Activated CD8-positive, alpha-beta T cell treated with anti-CD3 and anti-CD28 coated beads for 36 hours (primary cell): ENCODE results near the gene ACBD3. TPM values are rescaled to one million over a fixed set of nuclear protein-coding genes. Genes with fewer than 3 reads are reported as not detected.

Source experiments
- ATAC-seq: fragments of 200-7000 bp; cut with Tn5 transposase; one replicate; pipeline ENCODE4 v1.10.0; 2021; ENCODE audit warnings: mild to moderate bottlenecking, moderate library complexity
- CTCF ChIA-PET: fragments of 350-600 bp; sonication (Branson Sonifier 250); formaldehyde crosslinking; loops from one replicate; lab custom pipeline; 2021; ENCODE audit warnings: antibody characterized with exemption; lab: Charles Lee
- POLR2A ChIA-PET: fragments of 350-600 bp; sonication (Branson Sonifier 250); formaldehyde crosslinking; loops from one replicate; lab custom pipeline; 2021; ENCODE audit warnings: antibody characterized with exemption; lab: Charles Lee
- DNase-seq: peaks from one replicate; pipeline ENCODE4 v3.0.0-alpha.2; 2020
- H3K27ac Mint-ChIP-seq: one replicate; pipeline ENCODE4 v1.8.0; 2021; ENCODE audit warnings: mild to moderate bottlenecking, mixed read lengths
- H3K27me3 Mint-ChIP-seq: one replicate; pipeline ENCODE4 v1.8.0; 2021; ENCODE audit warnings: mixed read lengths
- H3K36me3 Mint-ChIP-seq: one replicate; pipeline ENCODE4 v1.8.0; 2021; ENCODE audit warnings: low read depth, mixed read lengths
- H3K4me1 Mint-ChIP-seq: one replicate; pipeline ENCODE4 v1.8.0; 2021; ENCODE audit warnings: low read depth, mixed read lengths
- H3K4me3 Mint-ChIP-seq: one replicate; pipeline ENCODE4 v1.8.0; 2021; ENCODE audit warnings: mild to moderate bottlenecking, moderate library complexity, mixed read lengths
- H3K9me3 Mint-ChIP-seq: one replicate; pipeline ENCODE4 v1.8.0; 2021; ENCODE audit warnings: mixed read lengths
- intact Hi-C: fragments of 100-400 bp; cut with micrococcal nuclease; formaldehyde crosslinking; loops from one replicate; pipeline ENCODE4 v1.10.0; 2022
- total RNA-seq, 2 experiments: library from RNA; stranded (reverse); gene quantifications; one replicate each; pipeline ENCODE4 v1.2.3, GENCODE V29; 2021
- TF ChIP-seq, protein P1 (sequence below): fragments of 200-600 bp; IDR thresholded peaks from one replicate; pipeline ENCODE4 v1.8.0; 2022; ENCODE audit warnings: antibody characterized with exemption, mild to moderate bottlenecking

ACBD3 gene
- total RNA-seq, 2 experiments from 2014 or later: 17.4 to 17.7 TPM

DNA sequence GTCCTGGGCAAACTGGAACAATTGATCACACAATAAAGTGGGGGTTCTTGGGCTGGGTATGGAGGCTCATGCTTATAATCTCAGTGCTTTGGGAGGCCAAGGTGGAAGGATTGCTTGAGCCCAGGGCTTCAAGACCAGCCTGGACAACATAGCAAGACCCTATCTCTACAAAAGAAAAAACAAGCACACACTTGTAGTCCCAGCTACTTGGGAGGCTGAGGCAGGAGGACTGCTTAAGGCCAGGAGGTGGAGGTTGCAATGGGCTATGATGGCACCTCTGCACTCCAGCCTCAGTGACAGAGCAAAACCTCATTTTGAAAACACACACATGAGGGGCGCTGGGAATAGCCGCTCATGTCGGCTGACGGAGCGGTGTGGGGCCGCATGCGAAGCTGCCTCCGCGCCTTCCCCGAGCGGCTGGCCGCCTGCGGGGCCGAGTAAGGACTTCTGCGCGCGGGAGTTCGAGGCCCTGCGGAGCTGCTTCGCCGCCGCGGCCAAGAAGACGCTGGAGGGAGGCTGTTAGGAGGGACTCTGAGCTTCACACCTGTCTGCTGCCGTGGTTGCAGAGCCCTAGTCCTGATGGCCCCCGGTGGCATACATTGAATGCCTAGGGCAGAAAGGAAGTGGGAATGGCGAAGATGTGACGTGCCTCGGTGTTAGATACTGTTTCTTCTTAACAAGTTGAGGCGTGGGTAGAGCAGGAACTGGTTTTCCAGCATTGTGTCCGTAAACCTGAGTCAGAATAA, 59.5 kb downstream of the ACBD3 start:
- Mint-ChIP-seq H3K27ac (no peak overlapping the region), H3K4me3 (no peak overlapping the region), H3K4me1 (peaks cover 17% of the 10 kb centered on the region), H3K27me3 (no peaks in the 10 kb centered on the region), H3K36me3 (no peaks in the 10 kb centered on the region), H3K9me3 (no peaks in the 10 kb centered on the region)
- CTCF ChIA-PET: interaction anchor here (0.8 to 5.6 kb wide), 9 partner anchors 13 to 281 kb away, joined by 3 to 175 read pairs (median 19); partner anchors contain the start of genes LIN9 and PARP1
- TF ChIP-seq, protein P1, sequence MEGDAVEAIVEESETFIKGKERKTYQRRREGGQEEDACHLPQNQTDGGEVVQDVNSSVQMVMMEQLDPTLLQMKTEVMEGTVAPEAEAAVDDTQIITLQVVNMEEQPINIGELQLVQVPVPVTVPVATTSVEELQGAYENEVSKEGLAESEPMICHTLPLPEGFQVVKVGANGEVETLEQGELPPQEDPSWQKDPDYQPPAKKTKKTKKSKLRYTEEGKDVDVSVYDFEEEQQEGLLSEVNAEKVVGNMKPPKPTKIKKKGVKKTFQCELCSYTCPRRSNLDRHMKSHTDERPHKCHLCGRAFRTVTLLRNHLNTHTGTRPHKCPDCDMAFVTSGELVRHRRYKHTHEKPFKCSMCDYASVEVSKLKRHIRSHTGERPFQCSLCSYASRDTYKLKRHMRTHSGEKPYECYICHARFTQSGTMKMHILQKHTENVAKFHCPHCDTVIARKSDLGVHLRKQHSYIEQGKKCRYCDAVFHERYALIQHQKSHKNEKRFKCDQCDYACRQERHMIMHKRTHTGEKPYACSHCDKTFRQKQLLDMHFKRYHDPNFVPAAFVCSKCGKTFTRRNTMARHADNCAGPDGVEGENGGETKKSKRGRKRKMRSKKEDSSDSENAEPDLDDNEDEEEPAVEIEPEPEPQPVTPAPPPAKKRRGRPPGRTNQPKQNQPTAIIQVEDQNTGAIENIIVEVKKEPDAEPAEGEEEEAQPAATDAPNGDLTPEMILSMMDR: no peak
- POLR2A ChIA-PET: interaction anchor here (2.4 kb wide), 1 partner anchor 98 kb away, joined by 5 read pairs; no protein-coding TSS in a partner anchor
- DNase-seq (no peak), ATAC-seq (no peak)
- intact Hi-C loops: no loop called here

DNA sequence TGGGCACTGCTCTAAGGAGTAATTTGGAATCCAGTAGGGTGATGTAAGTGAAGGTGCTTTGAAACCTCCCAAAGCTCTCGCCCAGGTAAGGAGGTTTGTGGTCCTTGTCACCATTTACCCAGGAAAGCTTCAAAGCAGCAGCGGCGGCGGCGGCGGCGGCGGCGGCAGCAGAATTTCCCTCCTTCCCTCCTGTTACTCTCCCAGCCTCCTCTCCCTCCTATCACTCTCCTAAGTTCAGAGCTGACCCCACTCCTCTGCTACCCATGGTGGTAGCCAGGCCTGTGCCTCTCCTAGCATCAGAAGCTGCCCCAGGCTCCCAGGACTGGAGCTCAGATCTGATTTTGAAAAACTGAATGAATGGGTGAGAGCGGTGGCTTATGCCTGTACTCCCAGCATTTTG, 60.7 kb downstream of the ACBD3 start:
- no peak for ATAC-seq
- H3K36me3 Mint-ChIP-seq: no peaks in the 10 kb centered on the region
- no peak overlapping the region for H3K27ac Mint-ChIP-seq
- intact Hi-C loops: loop anchor here (2.0 kb wide), 1 partner anchor 207 kb away; no protein-coding TSS in a partner anchor
- CTCF ChIA-PET: interaction anchor here (0.6 to 5.6 kb wide), 79 partner anchors 8 to 335 kb away, joined by 3 to 175 read pairs (median 4); partner anchors contain the start of genes ACBD3, LIN9, MIXL1 and PARP1
- H3K27me3 Mint-ChIP-seq: no peaks in the 10 kb centered on the region
- TF ChIP-seq, protein P1: no peak
- H3K9me3 Mint-ChIP-seq: no peaks in the 10 kb centered on the region
- POLR2A ChIA-PET: interaction anchor here (0.9 to 2.4 kb wide), 5 partner anchors 15 to 141 kb away, joined by 3 to 6 read pairs (median 4); partner anchors contain the start of gene H3-3A
- no peak for DNase-seq
- H3K4me3 Mint-ChIP-seq: no peak overlapping the region
- H3K4me1 Mint-ChIP-seq: peaks cover 20% of the 10 kb centered on the region

DNA sequence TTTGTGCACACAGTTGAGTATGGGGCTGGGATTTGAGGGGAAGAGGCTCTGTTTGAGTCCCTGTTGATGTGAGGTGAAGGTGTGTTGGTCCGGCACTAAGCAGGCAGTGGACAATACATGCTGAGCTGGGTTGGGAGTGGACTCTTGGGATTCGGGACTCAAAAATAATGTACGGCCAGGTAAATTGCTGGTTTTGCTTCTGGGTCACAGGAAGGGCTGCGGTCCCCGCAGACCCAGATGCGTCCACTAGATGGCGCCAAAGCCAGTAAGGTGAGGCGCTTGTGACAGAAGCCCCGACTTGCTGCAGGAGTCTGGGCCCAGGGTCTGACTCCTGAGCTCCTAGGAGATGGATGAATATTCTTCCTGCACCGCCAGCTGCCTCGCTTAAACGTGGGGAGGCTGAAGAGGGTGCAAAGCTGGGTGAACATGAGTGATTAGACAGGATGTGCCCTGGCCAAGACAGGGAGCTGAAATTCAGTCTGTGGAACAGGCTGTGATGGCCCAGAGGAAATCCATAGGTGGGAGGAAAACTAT, 61.4 kb downstream of the ACBD3 start:
- CTCF ChIA-PET: interaction anchor here (0.6 to 5.6 kb wide), 76 partner anchors 8 to 336 kb away, joined by 3 to 175 read pairs (median 4); partner anchors contain the start of genes ACBD3, LIN9, MIXL1 and PARP1
- H3K36me3 Mint-ChIP-seq: no peaks in the 10 kb centered on the region
- TF ChIP-seq, protein P1: peak; percentile 93
- peaks cover 25% of the 10 kb centered on the region for H3K4me1 Mint-ChIP-seq
- H3K4me3 Mint-ChIP-seq: no peak overlapping the region
- ATAC-seq (peak; percentile 29), DNase-seq (peak; percentile 93)
- H3K9me3 Mint-ChIP-seq: no peaks in the 10 kb centered on the region
- no peaks in the 10 kb centered on the region for H3K27me3 Mint-ChIP-seq
- POLR2A ChIA-PET: interaction anchor here (0.7 to 1.4 kb wide), 5 partner anchors 14 to 140 kb away, joined by 3 to 6 read pairs (median 4); partner anchors contain the start of gene H3-3A
- intact Hi-C loops: loop anchor here (2.0 kb wide), 1 partner anchor 208 kb away; no protein-coding TSS in a partner anchor
- no peak overlapping the region for H3K27ac Mint-ChIP-seq

DNA sequence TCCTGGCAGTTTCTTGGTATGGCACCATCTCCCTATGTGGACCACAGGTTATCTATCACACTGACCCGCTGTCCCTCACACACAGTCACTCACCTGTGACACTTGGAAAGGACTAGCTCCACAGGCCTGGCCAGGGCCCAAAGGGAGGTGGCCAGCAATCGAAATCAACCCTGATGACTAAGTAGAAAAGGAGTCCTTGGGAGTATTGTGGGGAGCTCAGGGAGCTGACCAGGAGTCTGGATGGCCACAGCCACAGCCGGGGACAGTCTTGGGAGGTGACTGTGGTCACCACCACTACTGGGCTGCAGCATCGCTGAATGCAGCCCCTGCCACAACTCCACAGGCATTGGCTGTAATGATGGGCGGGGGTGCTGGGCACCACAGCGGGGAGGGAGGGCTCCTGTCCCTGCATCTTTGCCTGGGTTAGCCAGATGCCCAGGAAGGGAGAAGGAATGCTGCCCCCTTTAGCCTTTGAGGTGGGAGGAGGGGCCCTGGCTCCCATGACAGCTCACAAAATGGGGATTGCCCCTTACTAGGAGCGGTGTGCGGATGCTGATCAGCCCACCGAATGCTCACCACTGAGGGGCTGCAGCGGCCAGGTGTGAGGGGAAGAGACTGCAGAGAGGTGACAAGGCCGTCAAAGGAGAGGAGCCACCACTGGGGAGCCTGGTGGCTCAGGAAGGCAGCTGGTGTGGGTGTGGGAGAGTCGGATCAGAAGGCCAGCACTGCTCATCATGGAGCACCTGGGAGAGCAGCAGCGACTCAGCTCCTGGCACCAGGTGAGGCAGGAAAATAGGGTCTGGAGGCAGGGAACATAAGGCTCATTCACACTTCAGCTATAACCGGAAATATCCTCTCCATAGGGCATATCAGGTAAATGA, 62.7 kb downstream of the ACBD3 start:
- Mint-ChIP-seq H3K27me3 (no peaks in the 10 kb centered on the region), H3K27ac (peak overlapping the region; percentile 10), H3K36me3 (no peaks in the 10 kb centered on the region), H3K4me1 (peaks cover 25% of the 10 kb centered on the region), H3K4me3 (no peak overlapping the region), H3K9me3 (no peaks in the 10 kb centered on the region)
- no peak for ATAC-seq
- ChIA-PET POLR2A (interaction anchor here (0.7 to 2.5 kb wide), 5 partner anchors 14 to 186 kb away, joined by 4 to 14 read pairs (median 8); partner anchors contain the start of genes H3-3A, LIN9 and SDE2), CTCF (interaction anchor here (0.8 to 5.6 kb wide), 24 partner anchors 10 to 284 kb away, joined by 3 to 175 read pairs (median 13); partner anchors contain the start of genes H3-3A, LIN9, MIXL1 and PARP1)
- intact Hi-C loops: loop anchor here (1.0 to 5.0 kb wide), 3 partner anchors 57 to 209 kb away; no protein-coding TSS in a partner anchor
- TF ChIP-seq, protein P1: no peak
- no peak for DNase-seq
